Activated T-cell treated with anti-CD3 and anti-CD28 coated beads, Interleukin-2, amount 50 U/mL, for 1 hour (primary cell): ENCODE data around the gene OR52E4.

Experiments
- DNase-seq: peaks from one replicate; pipeline ENCODE4 v3.0.0-alpha.2; 2020

Gene OR52E4

DNA sequence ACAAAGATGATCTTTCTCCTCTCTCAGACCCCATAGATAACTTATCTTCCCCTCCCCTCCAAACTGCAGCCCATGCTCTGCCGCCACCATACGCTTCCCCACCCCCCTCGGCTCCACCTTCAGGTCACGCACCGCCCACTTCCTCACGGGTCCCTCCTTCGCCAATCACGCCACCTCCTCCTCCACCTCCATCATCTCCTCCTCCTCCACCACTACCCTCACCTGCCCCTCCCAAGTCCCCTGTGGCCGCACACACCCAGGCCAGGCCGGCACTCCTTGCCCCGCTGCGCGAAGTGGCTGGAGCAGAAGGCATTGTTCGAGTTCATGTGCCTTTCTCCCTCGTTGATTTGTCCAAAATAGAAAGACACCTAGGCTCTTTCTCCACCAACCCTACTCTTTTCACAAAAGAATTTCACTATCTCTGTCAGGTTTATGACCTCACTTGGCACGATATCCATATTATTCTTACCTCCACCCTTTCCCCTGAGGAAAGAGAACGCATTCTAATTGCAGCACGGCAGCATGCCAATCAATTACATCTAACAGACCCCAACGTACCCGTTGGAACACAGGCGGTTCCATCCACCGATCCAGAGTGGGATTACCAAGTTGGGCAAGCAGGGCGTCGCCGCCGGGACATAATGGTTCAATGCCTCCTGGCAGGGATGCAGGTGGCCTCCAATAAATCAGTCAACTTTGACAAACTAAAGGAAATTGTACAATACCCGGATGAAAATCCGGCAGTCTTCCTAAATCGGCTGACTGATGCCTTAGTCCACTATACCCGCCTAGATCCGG, 49.3 kb downstream of the OR52E4 start:
- DNase-seq: no peak

- DNase-seq: no peak
Observed at GRCh38 chr11:5930614-5931013, 50.2 kb downstream of the OR52E4 start.

- DNase-seq: no peak
Observed at GRCh38 chr11:5931061-5931460, 50.6 kb downstream of the OR52E4 start.

DNA sequence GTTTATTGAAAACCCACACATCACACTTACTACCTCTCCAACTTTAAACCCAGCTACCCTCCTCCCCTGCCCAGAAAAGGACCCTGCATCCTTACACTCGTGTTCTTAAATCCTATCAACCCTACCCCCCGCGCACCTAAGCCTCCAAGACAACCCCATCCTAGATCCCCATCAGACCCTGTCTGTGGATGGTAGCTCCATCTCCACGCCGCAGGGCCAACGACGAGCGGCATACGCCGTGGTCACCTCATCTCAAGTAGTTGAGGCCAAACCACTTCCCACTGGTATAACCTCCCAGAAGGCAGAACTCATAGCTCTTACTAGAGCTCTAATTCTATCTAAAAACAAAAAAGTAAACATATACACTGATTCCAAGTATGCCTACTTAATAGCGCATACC, 52.2 kb downstream of the OR52E4 start:
- DNase-seq: no peak

DNA sequence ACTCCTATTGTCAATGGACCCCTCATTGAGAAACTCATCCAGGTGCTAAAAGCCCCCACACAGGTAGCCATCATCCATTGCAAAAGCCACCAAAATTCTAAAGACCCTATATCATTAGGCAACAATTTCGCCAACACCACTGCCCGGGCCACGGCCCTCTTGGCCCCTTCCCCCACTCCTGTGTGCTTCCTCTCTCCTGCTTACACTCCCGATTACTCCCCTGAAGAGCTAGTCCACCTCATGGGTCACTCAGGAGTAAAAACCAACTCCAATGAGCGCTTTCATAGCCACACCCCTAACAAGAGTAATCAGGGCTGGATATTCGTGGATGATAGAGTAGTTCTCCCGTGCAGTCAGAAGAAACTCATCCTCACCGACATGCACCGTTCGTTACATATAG, 52.7 kb downstream of the OR52E4 start:
- no peak for DNase-seq
